HG03025 (cell line): ENCODE data around the gene CCDC110.
A peak's percentile ranks its signal among the peaks of the same experiment; 100 is the strongest.

Experiments
- ATAC-seq: cut with Tn5 transposase; IDR thresholded peaks from one replicate; pipeline ENCODE4 v1.9.1; 2021; ENCODE audit warnings: mild to moderate bottlenecking, moderate library complexity; ENCODE audit not compliant: unreplicated experiment, low FRiP score

CCDC110 gene

GRCh38 chr4:185473247-185473646 is 1.7 kb upstream of the CCDC110 start:
- ATAC-seq, result no peak

GRCh38 chr4:185472103-185472542 is 590 bp upstream of the CCDC110 start:
- no peak for ATAC-seq

DNA sequence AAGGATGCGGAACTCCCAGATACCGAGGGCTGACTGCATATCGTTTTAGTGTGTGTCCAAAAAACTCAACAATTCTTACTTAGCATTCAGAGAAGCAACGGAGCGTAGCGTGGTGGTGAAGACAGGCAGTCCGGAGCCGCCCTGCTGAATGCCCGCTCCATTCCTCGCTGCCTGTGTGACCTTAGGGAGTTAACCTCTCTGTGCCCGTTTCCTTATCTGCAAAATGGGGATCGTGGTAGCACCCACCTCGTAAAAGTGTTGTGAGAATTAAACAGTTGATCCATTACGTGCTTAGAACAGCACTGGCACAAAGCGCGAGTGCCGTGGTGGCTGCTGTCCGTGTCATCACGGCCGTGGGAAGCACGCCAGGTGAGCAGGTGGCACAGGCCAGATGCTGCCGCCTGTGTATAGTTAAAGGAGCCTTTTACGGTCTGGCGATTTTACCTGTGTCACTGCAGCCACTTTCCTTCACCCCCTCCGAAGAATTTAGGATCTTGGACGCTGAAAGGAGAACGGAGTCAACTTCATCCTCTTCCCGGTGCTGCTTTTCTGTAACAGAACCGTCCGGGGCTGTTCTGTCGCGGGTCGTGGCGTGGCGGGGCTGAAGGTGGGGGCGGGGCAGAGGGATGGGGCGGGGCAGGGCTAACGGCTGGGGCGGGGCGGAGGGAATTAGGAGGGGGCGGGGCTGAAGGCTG is 885 bp downstream of the CCDC110 start:
- ATAC-seq, result no peak

GRCh38 chr4:185469580-185470154 is 1.9 kb downstream of the CCDC110 start:
- ATAC-seq, result no peak

DNA sequence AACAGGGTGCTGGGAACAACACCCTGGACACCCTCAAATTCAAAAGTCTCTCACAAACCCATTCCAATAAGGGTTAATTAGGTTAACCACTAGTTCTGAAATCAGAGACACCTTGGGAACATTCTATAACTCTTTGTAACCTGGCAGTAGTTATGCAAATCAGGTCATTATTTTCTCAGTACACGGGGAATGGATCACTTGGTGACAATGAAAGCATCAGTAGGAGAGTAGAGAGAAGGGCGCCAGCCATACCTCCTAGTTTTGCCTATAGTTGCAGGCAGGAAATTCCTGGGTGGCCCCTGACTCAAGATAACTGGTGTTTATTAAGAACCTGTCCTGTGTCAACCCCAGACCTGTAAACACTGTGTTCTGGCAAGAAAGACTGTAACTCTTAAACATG is 2.5 kb downstream of the CCDC110 start:
- no peak for ATAC-seq

DNA sequence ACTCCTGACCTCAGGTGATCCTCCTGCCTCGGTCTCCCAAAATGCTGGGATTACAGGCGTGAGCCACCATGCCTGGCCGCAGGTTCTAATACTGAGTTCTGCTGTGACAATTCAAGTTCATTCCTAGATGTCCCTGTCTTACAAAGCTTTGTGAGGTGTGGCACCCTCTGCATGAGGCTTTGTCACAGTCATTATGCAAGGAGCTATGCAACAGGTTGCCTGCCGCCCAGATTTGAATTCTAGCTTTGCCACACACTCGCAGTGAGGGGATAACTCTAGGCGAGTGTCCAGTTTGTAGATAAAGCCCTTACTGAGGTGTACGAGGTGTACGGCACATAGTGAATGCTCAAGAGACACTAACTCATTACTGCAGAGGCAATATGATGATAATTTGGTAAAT is 3.5 kb downstream of the CCDC110 start:
- ATAC-seq, result no peak

- ATAC-seq, result no peak
Measured at GRCh38 chr4:185467101-185467500, 4.4 kb downstream of the CCDC110 start.

- ATAC-seq, result no peak
Measured at GRCh38 chr4:185465707-185466106, 5.8 kb downstream of the CCDC110 start.

DNA sequence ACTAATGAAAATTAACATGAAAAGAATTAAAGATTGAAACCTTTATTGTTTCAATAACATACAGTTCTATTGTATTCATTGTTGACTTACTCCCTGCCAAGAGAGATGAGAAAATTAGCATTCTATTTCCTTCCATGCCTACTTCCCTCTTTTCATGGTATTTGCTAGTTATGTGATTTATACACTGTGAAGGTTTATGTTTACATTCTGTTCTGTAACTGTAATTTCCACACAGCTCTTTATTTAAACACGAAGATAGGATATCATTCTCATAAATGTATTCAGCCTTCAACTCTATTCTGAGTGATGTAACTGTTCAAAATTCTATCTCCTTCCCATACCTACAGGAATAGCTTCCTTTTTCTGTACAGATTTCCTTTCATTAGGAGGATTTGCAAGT is 6.6 kb downstream of the CCDC110 start:
- ATAC-seq, result no peak

- no peak for ATAC-seq
Measured at GRCh38 chr4:185464183-185464582, 7.3 kb downstream of the CCDC110 start.

DNA sequence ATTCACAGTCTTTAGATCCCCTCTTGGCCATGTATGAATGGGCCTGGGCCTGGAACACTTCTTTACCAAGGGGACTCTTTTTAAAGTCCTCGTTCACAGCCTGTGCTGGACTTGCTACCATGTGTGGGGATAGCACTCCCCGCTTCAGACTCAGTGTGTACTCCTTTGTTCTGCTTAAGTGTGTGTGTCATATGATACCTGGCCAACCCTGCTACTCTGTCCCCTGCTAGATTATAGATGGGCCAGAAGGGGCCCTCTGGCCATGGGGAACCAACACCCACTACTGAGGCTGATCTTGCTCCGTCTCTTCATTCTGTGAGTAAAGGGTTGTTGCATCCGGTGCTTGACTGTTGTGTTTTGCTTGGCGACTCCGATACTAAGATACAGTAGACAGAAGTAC is 8.0 kb downstream of the CCDC110 start:
- no peak for ATAC-seq

DNA sequence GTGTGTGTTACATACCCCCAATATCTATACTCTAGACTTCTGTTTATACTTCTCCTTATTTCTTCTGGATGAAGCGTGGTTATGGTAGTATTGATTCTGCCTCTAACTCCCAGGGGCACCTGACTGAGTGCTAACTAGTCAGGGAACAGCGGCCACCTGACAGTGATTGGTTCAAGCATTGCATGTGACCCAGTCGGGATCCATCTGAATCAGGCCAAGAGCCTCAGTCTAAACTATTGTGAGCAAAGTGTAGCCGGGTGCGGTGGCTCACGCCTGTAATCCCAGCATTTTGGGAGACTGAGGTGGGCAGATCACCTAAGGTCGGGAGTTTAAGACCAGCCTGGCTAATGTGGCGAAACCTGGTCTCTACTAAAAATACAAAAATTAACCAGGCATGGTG is 10.0 kb downstream of the CCDC110 start:
- no peak for ATAC-seq

- no peak for ATAC-seq
Measured at GRCh38 chr4:185457136-185457535, 14.4 kb downstream of the CCDC110 start.

- ATAC-seq, result no peak
Measured at GRCh38 chr4:185456131-185456530, 15.4 kb downstream of the CCDC110 start.

DNA sequence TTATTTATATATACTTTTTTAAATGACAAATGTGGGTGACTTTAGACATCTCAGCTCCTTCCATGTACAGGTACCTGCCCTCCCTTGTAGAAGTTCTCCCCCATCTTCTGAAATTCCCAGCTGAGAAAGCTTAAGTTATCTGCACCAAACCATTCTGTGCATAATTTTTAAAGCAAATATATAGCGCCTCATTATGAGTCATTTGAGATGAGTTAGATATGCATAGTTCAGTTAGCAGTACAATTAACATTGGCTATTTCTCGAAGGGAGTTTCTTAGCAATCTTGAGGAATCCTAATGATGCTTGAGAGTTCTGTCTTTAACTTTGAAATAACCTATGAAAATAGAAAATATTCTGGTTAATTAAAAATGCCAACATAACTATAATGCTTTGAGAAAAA is 26.3 kb downstream of the CCDC110 start:
- ATAC-seq, result no peak

DNA sequence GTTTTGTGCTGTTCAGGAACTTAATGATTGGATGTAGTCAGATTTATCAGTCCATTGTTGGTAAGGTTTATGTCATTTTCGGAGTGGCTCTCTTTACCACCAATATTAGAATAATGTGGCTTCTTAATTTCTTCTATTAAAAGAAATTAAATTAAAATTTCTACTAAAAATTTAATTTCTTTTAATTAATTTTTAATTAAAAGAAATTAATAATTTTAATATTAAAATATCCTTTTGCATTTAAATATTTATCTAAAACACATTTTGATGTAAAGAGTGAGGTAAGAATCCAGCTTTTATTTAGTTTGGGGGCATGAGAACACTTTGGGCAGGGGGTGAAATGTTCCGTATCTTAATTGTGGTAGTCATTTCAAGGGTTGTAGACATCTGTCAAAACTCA is 30.1 kb downstream of the CCDC110 start:
- ATAC-seq, result no peak

GRCh38 chr4:185437809-185438208 is 33.7 kb downstream of the CCDC110 start:
- ATAC-seq, result no peak

GRCh38 chr4:185435466-185435865 is 36.1 kb downstream of the CCDC110 start:
- no peak for ATAC-seq

GRCh38 chr4:185429660-185430059 is 41.9 kb downstream of the CCDC110 start:
- ATAC-seq, result no peak

DNA sequence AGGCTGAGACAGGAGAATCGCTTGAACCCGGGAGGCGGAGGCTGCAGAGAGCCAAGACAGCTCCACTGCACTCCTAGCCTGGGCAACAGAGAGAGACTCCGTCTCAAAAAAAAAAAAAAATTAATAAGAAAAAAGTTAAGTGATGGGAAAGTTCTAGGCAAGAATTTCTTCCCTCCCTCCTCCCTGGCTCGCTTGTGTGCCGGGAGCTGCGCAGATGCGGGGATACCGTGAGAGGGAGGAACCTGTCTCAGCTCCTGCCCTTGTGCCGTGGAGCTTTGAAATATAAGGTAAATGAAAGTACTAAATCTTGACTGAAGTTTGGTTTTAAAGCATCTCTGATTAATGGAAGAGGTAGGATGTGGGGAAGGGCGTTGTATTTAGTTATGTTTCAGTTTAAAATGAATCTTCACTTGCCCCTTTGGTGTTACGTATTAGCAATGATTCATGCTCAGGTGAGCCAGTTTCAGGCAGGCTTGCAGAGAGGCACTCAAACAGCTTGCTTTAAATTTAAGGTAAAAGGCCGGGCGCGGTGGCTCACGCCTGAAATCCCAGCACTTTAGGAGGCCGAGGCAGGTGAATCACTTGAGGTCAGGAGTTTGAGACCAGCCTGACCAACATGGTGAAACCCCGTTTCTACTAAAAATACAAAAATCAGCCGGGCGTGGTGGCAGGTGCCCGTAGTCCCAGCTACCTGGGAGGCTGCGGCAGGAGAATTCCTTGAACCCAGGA is 44.4 kb downstream of the CCDC110 start:
- no peak for ATAC-seq

DNA sequence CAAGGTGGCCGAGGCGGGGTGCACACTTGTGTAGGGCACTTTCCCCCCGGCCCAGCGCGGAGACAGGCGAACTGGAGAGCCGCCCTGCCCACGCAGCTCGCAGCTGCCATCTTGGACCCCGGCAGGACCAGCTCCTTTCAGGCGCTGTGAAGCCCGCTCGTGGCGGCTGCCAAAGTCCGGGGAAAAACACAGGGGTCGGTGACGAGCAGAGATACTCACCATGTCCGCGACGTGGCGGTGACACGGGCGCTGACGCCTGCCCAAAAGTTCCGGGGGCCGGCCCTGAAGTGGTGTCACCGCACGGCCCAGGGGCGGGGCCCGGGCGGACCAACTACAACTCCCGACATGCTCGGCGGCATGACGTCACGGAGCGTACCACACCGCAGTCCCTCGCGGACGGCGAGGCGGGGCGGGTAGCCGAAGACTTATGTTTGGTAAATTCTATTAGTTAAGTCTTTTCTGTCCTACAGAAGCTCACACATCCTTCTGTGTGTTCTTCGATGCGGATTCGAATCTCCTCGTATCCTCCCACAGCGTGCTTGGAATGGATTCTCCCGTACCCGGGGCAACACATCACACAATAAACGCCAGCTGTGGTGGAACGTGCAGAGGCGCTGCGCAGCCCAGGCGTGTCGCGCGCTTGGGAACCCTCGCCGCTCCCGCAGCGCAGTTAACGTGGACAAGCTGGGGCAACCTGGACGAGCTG is 45.7 kb downstream of the CCDC110 start, which contains the start of gene UFSP2:
Gene UFSP2, minus strand, starts transcription at position 318 of the 706 bp plus-strand sequence. Its CDS starts 96 bp downstream, at position 222.
- ATAC-seq, result peak; percentile 92
